IMR-90 (cell line): ENCODE data around the gene CRTAC1. TPM values are rescaled to one million over a fixed set of nuclear protein-coding genes. Genes with fewer than 3 reads are reported as not detected.

Source experiments
- ATAC-seq: fragments of 200-7000 bp; cut with Tn5 transposase; 2 replicates; pipeline ENCODE4 v1.9.1; 2020; ENCODE audit warnings: low read depth, mild to moderate bottlenecking, moderate library complexity
- BruUV-seq: library from RNA; stranded (reverse); fragments of 400-500 nt; replicated peaks from 2 replicates; lab custom pipeline; 2021; lab: Mats Ljungman, UMichigan
- CTCF ChIA-PET: fragments of 300-600 bp; formaldehyde crosslinking; extraction: SDS; loops from one replicate; lab custom pipeline; 2021; ENCODE audit warnings: antibody characterized with exemption; lab: Yijun Ruan, JAX
- POLR2A ChIA-PET: fragments of 300-600 bp; sonication (Branson Sonifier 250); formaldehyde crosslinking; loops from one replicate; lab custom pipeline; 2022; ENCODE audit warnings: antibody characterized with exemption; ENCODE audit not compliant: unreplicated experiment; lab: Charles Lee
- DNase-seq: peaks from one replicate; pipeline ENCODE4 v3.0.0; 2013
- H2AFZ ChIP-seq: replicated peaks from 2 replicates; pipeline ENCODE3; 2013; ENCODE audit warnings: low read length, mild to moderate bottlenecking; ENCODE audit not compliant: poor library complexity
- H2AK5ac ChIP-seq: 2 replicates; pipeline ENCODE4 v1.6.1; 2013; ENCODE audit warnings: low read depth, low read length, inconsistent platforms
- H2AK9ac ChIP-seq: replicated peaks from 2 replicates; pipeline ENCODE3; 2013; ENCODE audit warnings: mild to moderate bottlenecking, low read depth, low read length, moderate library complexity; ENCODE audit not compliant: poor library complexity
- H2BK120ac ChIP-seq: 2 replicates; pipeline ENCODE4 v1.6.1; 2013; ENCODE audit warnings: low read depth, low read length, inconsistent platforms
- H2BK15ac ChIP-seq: 3 replicates; pipeline ENCODE4 v1.6.1; 2013; ENCODE audit warnings: low read depth, low read length, inconsistent platforms
- H2BK20ac ChIP-seq: 2 replicates; pipeline ENCODE4 v1.6.1; 2013; ENCODE audit warnings: low read depth, mild to moderate bottlenecking, inconsistent platforms, low read length, moderate library complexity
- H2BK5ac ChIP-seq: 2 replicates; pipeline ENCODE4 v1.6.1; 2013; ENCODE audit warnings: mild to moderate bottlenecking, low read depth, low read length, inconsistent platforms; ENCODE audit not compliant: poor library complexity, severe bottlenecking
- H3K14ac ChIP-seq: replicated peaks from 2 replicates; pipeline ENCODE4 v1.6.1; 2013; ENCODE audit warnings: low read depth, low read length, inconsistent platforms
- H3K18ac ChIP-seq: 2 replicates; pipeline ENCODE4 v1.6.1; 2013; ENCODE audit warnings: low read depth, low read length, control low read depth
- H3K23ac ChIP-seq: 2 replicates; pipeline ENCODE4 v1.6.1; 2013; ENCODE audit warnings: low read depth, low read length, inconsistent platforms
- H3K27ac ChIP-seq: 2 replicates; pipeline ENCODE4 v1.5.1; 2013; ENCODE audit warnings: mild to moderate bottlenecking, control low read depth, low read length; ENCODE audit not compliant: insufficient read depth
- H3K27me3 ChIP-seq: 2 replicates; pipeline ENCODE4 v1.6.1; 2013; ENCODE audit warnings: low read length; ENCODE audit not compliant: control insufficient read depth, insufficient read depth
- H3K36me3 ChIP-seq: 2 replicates; pipeline ENCODE4 v1.6.1; 2013; ENCODE audit warnings: low read length, mixed read lengths; ENCODE audit not compliant: control insufficient read depth, insufficient read depth
- H3K4ac ChIP-seq: 2 replicates; pipeline ENCODE4 v1.6.1; 2013; ENCODE audit warnings: low read depth, low read length, inconsistent platforms
- H3K4me1 ChIP-seq: 2 replicates; pipeline ENCODE4 v1.6.1; 2013; ENCODE audit warnings: low read length, mixed read lengths; ENCODE audit not compliant: control insufficient read depth, insufficient read depth
- H3K4me2 ChIP-seq: 2 replicates; pipeline ENCODE4 v1.6.1; 2013; ENCODE audit warnings: low read depth, mild to moderate bottlenecking, control low read depth, low read length, moderate library complexity
- H3K4me3 ChIP-seq: 2 replicates; pipeline ENCODE4 v1.5.1; 2013; ENCODE audit warnings: low read depth, mild to moderate bottlenecking, control low read depth, low read length, moderate library complexity; ENCODE audit not compliant: insufficient read depth
- H3K56ac ChIP-seq: 2 replicates; pipeline ENCODE4 v1.6.1; 2013; ENCODE audit warnings: low read length, inconsistent platforms; ENCODE audit not compliant: insufficient read depth; ENCODE audit errors: extremely low read depth
- H3K79me1 ChIP-seq, 2 experiments: 2 replicates each; pipeline ENCODE4 v1.6.1; 2013; ENCODE audit warnings: low read length in 2 of 2, inconsistent platforms in 1 of 2, low read depth in 1 of 2
- H3K9ac ChIP-seq: 2 replicates; pipeline ENCODE4 v1.6.1; 2013; ENCODE audit warnings: low read depth, low read length, control low read depth
- H3K9me1 ChIP-seq: 2 replicates; pipeline ENCODE4 v1.6.1; 2013; ENCODE audit warnings: low read length, inconsistent platforms; ENCODE audit not compliant: insufficient read depth
- H3K9me3 ChIP-seq: 2 replicates; pipeline ENCODE4 v1.6.1; 2013; ENCODE audit warnings: low read length; ENCODE audit not compliant: control insufficient read depth, insufficient read depth
- H4K20me1 ChIP-seq: 2 replicates; pipeline ENCODE4 v1.6.1; 2013; ENCODE audit warnings: low read length, inconsistent platforms; ENCODE audit not compliant: insufficient read depth
- H4K5ac ChIP-seq: 2 replicates; pipeline ENCODE4 v1.6.1; 2013; ENCODE audit warnings: mild to moderate bottlenecking, low read depth, low read length, control low read depth
- H4K8ac ChIP-seq, 2 experiments: 2 replicates each; pipeline ENCODE4 v1.6.1; 2013; ENCODE audit warnings: low read depth in 2 of 2, low read length in 2 of 2, control low read depth in 1 of 2, inconsistent platforms in 1 of 2
- H4K91ac ChIP-seq: 2 replicates; pipeline ENCODE4 v1.6.1; 2013; ENCODE audit warnings: low read depth, low read length, inconsistent platforms; ENCODE audit not compliant: insufficient read depth
- CEBPB ChIP-seq: IDR thresholded peaks from 2 replicates; pipeline ENCODE4 v1.6.1; 2012; ENCODE audit warnings: low read depth, low read length, improper control_type of control experiment
- MAZ ChIP-seq: IDR thresholded peaks from 2 replicates; pipeline ENCODE4 v1.6.1; 2012; ENCODE audit warnings: low read depth, mild to moderate bottlenecking, low read length, improper control_type of control experiment, moderate library complexity, borderline replicate concordance
- MXI1 ChIP-seq: IDR thresholded peaks from 2 replicates; pipeline ENCODE4 v1.6.1; 2012; ENCODE audit warnings: low read depth, mild to moderate bottlenecking, low read length, moderate library complexity, borderline replicate concordance
- RAD21 ChIP-seq: IDR thresholded peaks from 2 replicates; pipeline ENCODE4 v1.6.1; 2012; ENCODE audit warnings: low read length, improper control_type of control experiment
- RFX5 ChIP-seq: IDR thresholded peaks from 2 replicates; pipeline ENCODE4 v1.8.0; 2012; ENCODE audit warnings: low read depth, mild to moderate bottlenecking, low read length, moderate library complexity
- whole genome bisulfite sequencing, 2 experiments: methylation state at CpG; one replicate each; pipeline versions ENCODE4 v1.1.5 to v1.1.7; 2013; ENCODE audit warnings: missing lambda C conversion rate in 2 of 2; ENCODE audit not compliant: insufficient read length in 1 of 2; ENCODE audit errors: extremely low coverage in 2 of 2; 5-methylcytosine and 5-hydroxymethylcytosine counted together
- dilution Hi-C: fragments of 300-500 bp; cut with HindIII; formaldehyde crosslinking; loops from one replicate; pipeline ENCODE4 v1.14.3; 2018; ENCODE audit warnings: low sequenced_read_pairs; ENCODE audit not compliant: unreplicated experiment
- in situ Hi-C: fragments of 300-500 bp; cut with MboI; formaldehyde crosslinking; loops from 3 replicates; pipeline ENCODE4 v1.14.3; 2019; ENCODE audit warnings: low sequenced_read_pairs, inconsistent platforms, mixed read lengths
- intact Hi-C: fragments of 100-400 bp; cut with micrococcal nuclease; formaldehyde crosslinking; loops from 2 replicates; pipeline ENCODE4 v1.10.0; 2022
- polyA plus RNA-seq, 3 experiments: library from polyadenylated mRNA; depleted of rRNA; stranded (reverse); fragments of >200 nt; gene quantifications; 2 replicates each; pipeline ENCODE4 v1.2.3, GENCODE V29; 2012; ENCODE audit warnings: low replicate concordance in 1 of 3
- total RNA-seq: library from RNA; depleted of rRNA; stranded (reverse); fragments of >200 nt; gene quantifications from 2 replicates; pipeline ENCODE4 v1.2.3, GENCODE V29; 2012
- TF ChIP-seq, protein P1 (sequence below): conservative IDR thresholded peaks from 2 replicates; pipeline ENCODE4 v1.5.1; 2012; ENCODE audit warnings: mild to moderate bottlenecking, low read depth, low read length, improper control_type of control experiment

Gene CRTAC1
- total and polyA plus RNA-seq, 2 of the 4 experiments (the other 2 are of a cell fraction) = not detected

DNA sequence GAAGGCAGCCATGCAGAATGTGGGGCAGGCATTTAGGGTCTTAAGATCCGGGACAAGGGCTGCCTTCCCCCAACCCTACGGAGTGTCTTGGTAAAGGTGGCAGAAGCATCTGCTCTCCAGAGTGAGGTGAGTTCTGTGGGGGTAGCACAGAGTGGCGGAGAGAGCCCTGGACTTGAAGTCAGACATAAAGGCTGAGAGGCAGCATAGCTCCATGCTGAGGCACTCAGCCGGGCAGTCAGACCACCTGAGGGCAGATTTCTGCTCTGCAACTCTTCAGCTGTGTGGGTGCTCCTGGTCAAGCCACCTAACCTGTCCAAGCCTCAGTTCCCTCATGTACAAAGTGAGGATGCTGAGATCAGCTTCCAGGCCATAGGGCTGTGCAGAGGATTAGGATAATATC lies 81.0 kb downstream of the CRTAC1 start:
- no peak overlapping the region for H2AFZ ChIP-seq
- no peak overlapping the region for H3K4ac ChIP-seq
- ATAC-seq (no peak), DNase-seq (no peak)
- H3K79me1 ChIP-seq = no peaks in the 10 kb centered on the region
- H3K4me3 ChIP-seq = no peak overlapping the region
- TF ChIP-seq CEBPB (no peak), RAD21 (no peak), MAZ (no peak), MXI1 (no peak), RFX5 (no peak)
- TF ChIP-seq, protein P1, sequence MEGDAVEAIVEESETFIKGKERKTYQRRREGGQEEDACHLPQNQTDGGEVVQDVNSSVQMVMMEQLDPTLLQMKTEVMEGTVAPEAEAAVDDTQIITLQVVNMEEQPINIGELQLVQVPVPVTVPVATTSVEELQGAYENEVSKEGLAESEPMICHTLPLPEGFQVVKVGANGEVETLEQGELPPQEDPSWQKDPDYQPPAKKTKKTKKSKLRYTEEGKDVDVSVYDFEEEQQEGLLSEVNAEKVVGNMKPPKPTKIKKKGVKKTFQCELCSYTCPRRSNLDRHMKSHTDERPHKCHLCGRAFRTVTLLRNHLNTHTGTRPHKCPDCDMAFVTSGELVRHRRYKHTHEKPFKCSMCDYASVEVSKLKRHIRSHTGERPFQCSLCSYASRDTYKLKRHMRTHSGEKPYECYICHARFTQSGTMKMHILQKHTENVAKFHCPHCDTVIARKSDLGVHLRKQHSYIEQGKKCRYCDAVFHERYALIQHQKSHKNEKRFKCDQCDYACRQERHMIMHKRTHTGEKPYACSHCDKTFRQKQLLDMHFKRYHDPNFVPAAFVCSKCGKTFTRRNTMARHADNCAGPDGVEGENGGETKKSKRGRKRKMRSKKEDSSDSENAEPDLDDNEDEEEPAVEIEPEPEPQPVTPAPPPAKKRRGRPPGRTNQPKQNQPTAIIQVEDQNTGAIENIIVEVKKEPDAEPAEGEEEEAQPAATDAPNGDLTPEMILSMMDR = no peak
- H4K8ac ChIP-seq = no peak overlapping the region
- no peak overlapping the region for H2AK9ac ChIP-seq
- no peaks in the 10 kb centered on the region for H3K4me1 ChIP-seq
- H2BK15ac ChIP-seq = no peak overlapping the region
- no peak overlapping the region for H4K91ac ChIP-seq
- no peak overlapping the region for H2BK20ac ChIP-seq
- H3K9ac ChIP-seq = no peak overlapping the region
- H3K27ac ChIP-seq = no peak overlapping the region
- no peaks in the 10 kb centered on the region for H3K36me3 ChIP-seq
- in situ Hi-C loops = no loop called here
- H2AK5ac ChIP-seq = no peak overlapping the region
- no peaks in the 10 kb centered on the region for H4K20me1 ChIP-seq
- H2BK120ac ChIP-seq = no peak overlapping the region
- CTCF ChIA-PET = no interaction called here
- dilution Hi-C loops = no loop called here
- H3K9me3 ChIP-seq = no peaks in the 10 kb centered on the region
- no peak overlapping the region for H3K23ac ChIP-seq
- no peak overlapping the region for H3K14ac ChIP-seq
- H2BK5ac ChIP-seq = no peak overlapping the region
- no peak overlapping the region for H3K4me2 ChIP-seq
- BruUV-seq = no TSS peak
- no peak overlapping the region for H4K5ac ChIP-seq
- H3K18ac ChIP-seq = no peak overlapping the region
- H3K27me3 ChIP-seq = no peaks in the 10 kb centered on the region
- no peaks in the 10 kb centered on the region for H3K9me1 ChIP-seq
- intact Hi-C loops = no loop called here
- H3K56ac ChIP-seq = no peak overlapping the region
- WGBS, 2 experiments = 20% methylated on average over 1 of the region's 4 CpGs; no CpG with 5 or more reads in 1 of the 2 experiments
- POLR2A ChIA-PET = no interaction called here
